HG02588 (cell line): ENCODE data around the gene CKAP2L.

Experiments
- ATAC-seq: cut with Tn5 transposase; IDR thresholded peaks from one replicate; pipeline ENCODE4 v1.9.1; 2021; ENCODE audit warnings: mild to moderate bottlenecking, moderate library complexity; ENCODE audit not compliant: unreplicated experiment

Gene CKAP2L

GRCh38 chr2:112793449-112793978, 29.1 kb upstream of the CKAP2L start:
- no peak for ATAC-seq

- ATAC-seq = no peak
Measured at GRCh38 chr2:112792419-112792818, 28.0 kb upstream of the CKAP2L start.

GRCh38 chr2:112791693-112792230, 27.4 kb upstream of the CKAP2L start:
- ATAC-seq = no peak

- no peak for ATAC-seq
Measured at GRCh38 chr2:112791019-112791418, 26.6 kb upstream of the CKAP2L start.

- ATAC-seq = no peak
Measured at GRCh38 chr2:112790305-112790704, 25.9 kb upstream of the CKAP2L start.

GRCh38 chr2:112789186-112789585, 24.8 kb upstream of the CKAP2L start:
- no peak for ATAC-seq

GRCh38 chr2:112788653-112789052, 24.2 kb upstream of the CKAP2L start:
- no peak for ATAC-seq

- no peak for ATAC-seq
Measured at GRCh38 chr2:112787729-112788393, 23.5 kb upstream of the CKAP2L start.

GRCh38 chr2:112787294-112787693, 22.9 kb upstream of the CKAP2L start:
- no peak for ATAC-seq

GRCh38 chr2:112784199-112785189, 20.1 kb upstream of the CKAP2L start, which contains the start of gene IL1A:
TSS of gene IL1A (minus strand) at chr2:112784493. CDS start at chr2:112783770, 723 bp downstream.
- no peak for ATAC-seq

GRCh38 chr2:112783187-112783714, 18.8 kb upstream of the CKAP2L start:
- no peak for ATAC-seq

GRCh38 chr2:112782234-112782799, 17.9 kb upstream of the CKAP2L start:
- ATAC-seq = peak; percentile 91

- no peak for ATAC-seq
Measured at GRCh38 chr2:112779598-112779997, 15.2 kb upstream of the CKAP2L start.

- ATAC-seq = no peak
Measured at GRCh38 chr2:112777036-112777435, 12.6 kb upstream of the CKAP2L start.

- ATAC-seq = no peak
Measured at GRCh38 chr2:112776113-112776512, 11.7 kb upstream of the CKAP2L start.

- ATAC-seq = no peak
Measured at GRCh38 chr2:112774536-112775285, 10.3 kb upstream of the CKAP2L start.

- no peak for ATAC-seq
Measured at GRCh38 chr2:112773556-112773955, 9.1 kb upstream of the CKAP2L start.

- no peak for ATAC-seq
Measured at GRCh38 chr2:112772911-112773475, 8.6 kb upstream of the CKAP2L start.

GRCh38 chr2:112772322-112772721, 7.9 kb upstream of the CKAP2L start:
- ATAC-seq = no peak

- no peak for ATAC-seq
Measured at GRCh38 chr2:112768432-112768831, 4.0 kb upstream of the CKAP2L start.
